HepG2 (cell line): ENCODE results near the gene ABHD6. TPM values are rescaled to one million over a fixed set of nuclear protein-coding genes. Genes with fewer than 3 reads are reported as not detected.

Experiments
- CENPT ChIP-seq: sonication (generic); formaldehyde crosslinking; IDR thresholded peaks from 2 replicates; pipeline ENCODE4 v1.8.0; 2022; ENCODE audit warnings: low read depth, mild to moderate bottlenecking, moderate library complexity, missing genetic modification reagents
- CERS6 ChIP-seq: sonication (generic); formaldehyde crosslinking; IDR thresholded peaks from 2 replicates; pipeline ENCODE4 v1.5.0; 2020; ENCODE audit warnings: missing genetic modification reagents
- DMTF1 ChIP-seq: sonication (generic); formaldehyde crosslinking; IDR thresholded peaks from 2 replicates; pipeline ENCODE4 v1.4.0; 2020; ENCODE audit warnings: mild to moderate bottlenecking, missing genetic modification reagents
- ELF4 ChIP-seq: sonication (generic); formaldehyde crosslinking; IDR thresholded peaks from 2 replicates; pipeline ENCODE4 v1.5.0; 2020; ENCODE audit warnings: missing genetic modification reagents, mild to moderate bottlenecking, moderate library complexity, borderline replicate concordance
- FOXM1 ChIP-seq: sonication (generic); formaldehyde crosslinking; IDR thresholded peaks from 2 replicates; pipeline ENCODE4 v1.5.0; 2020; ENCODE audit warnings: missing genetic modification reagents
- HHEX ChIP-seq: IDR thresholded peaks from 2 replicates; pipeline ENCODE4 v1.6.1; 2016; ENCODE audit warnings: control low read depth
- NPAS2 ChIP-seq: sonication (generic); formaldehyde crosslinking; IDR thresholded peaks from 2 replicates; pipeline ENCODE4 v1.8.0; 2022; ENCODE audit warnings: mild to moderate bottlenecking, missing genetic modification reagents, borderline replicate concordance
- PHF20 ChIP-seq: sonication (generic); formaldehyde crosslinking; IDR thresholded peaks from 2 replicates; pipeline ENCODE4 v1.5.0; 2020; ENCODE audit warnings: mild to moderate bottlenecking, missing genetic modification reagents
- RARA ChIP-seq: IDR thresholded peaks from 2 replicates; pipeline ENCODE4 v1.6.1; 2016; ENCODE audit warnings: missing genetic modification reagents, missing compliant biosample characterization
- SIN3A ChIP-seq: IDR thresholded peaks from 2 replicates; pipeline ENCODE4 v1.6.1; 2011; ENCODE audit warnings: low read depth, mild to moderate bottlenecking, control low read depth, low read length, borderline replicate concordance
- ZFAT ChIP-seq: sonication (generic); formaldehyde crosslinking; conservative IDR thresholded peaks from 2 replicates; pipeline ENCODE4 v1.8.1; 2023; ENCODE audit warnings: missing genetic modification reagents, inconsistent platforms
- ZNF17 ChIP-seq: sonication (generic); formaldehyde crosslinking; IDR thresholded peaks from 2 replicates; pipeline ENCODE4 v1.5.0; 2020; ENCODE audit warnings: mild to moderate bottlenecking, missing genetic modification reagents
- ZNF225 ChIP-seq: sonication (generic); formaldehyde crosslinking; IDR thresholded peaks from 2 replicates; pipeline ENCODE4 v1.4.0; 2020; ENCODE audit warnings: mild to moderate bottlenecking, missing genetic modification reagents
- ZNF432 ChIP-seq: sonication (generic); formaldehyde crosslinking; IDR thresholded peaks from 2 replicates; pipeline ENCODE4 v1.5.0; 2020; ENCODE audit warnings: missing genetic modification reagents, mild to moderate bottlenecking, borderline replicate concordance
- ZNF550 ChIP-seq: sonication (generic); formaldehyde crosslinking; IDR thresholded peaks from 2 replicates; pipeline ENCODE4 v1.4.0; 2020; ENCODE audit warnings: mild to moderate bottlenecking, missing genetic modification reagents, borderline replicate concordance
- ZNF883 ChIP-seq: sonication (generic); formaldehyde crosslinking; IDR thresholded peaks from 2 replicates; pipeline ENCODE4 v1.5.1; 2020; ENCODE audit warnings: mild to moderate bottlenecking, missing genetic modification reagents; ENCODE audit errors: not compliant biosample characterization
- polyA plus RNA-seq, 8 experiments: library from polyadenylated mRNA; depleted of rRNA in 3 of 8; stranded (reverse) in 7 of 8; unstranded in 1 of 8; fragments of >200 nt; fragmentation: Illumina TruSeq in 4 of 8; extraction: Trizol in 4 of 8; gene quantifications; 2 replicates each; pipeline versions ENCODE4 v1.2.1 to v1.2.3, GENCODE V29; 2011 to 2016; ENCODE audit warnings: low read depth in 4 of 8, missing spikeins in 1 of 8, mixed read lengths in 1 of 8; ENCODE audit not compliant: insufficient read depth in 1 of 8
- total RNA-seq, 5 experiments: library from RNA; depleted of rRNA; stranded (reverse); fragments of >200 nt; fragmentation: Illumina TruSeq; extraction: Trizol; gene quantifications; 2 replicates each; pipeline ENCODE4 v1.2.3, GENCODE V29; 2016; ENCODE audit warnings: low read depth in 1 of 5
- TF ChIP-seq, protein P1 (sequence below): IDR thresholded peaks from 2 replicates; pipeline ENCODE4 v1.6.1; 2016; ENCODE audit warnings: low read depth, missing genetic modification reagents, missing compliant biosample characterization
- TF ChIP-seq, protein P2 (sequence below): sonication (generic); formaldehyde crosslinking; IDR thresholded peaks from 2 replicates; pipeline ENCODE4 v1.4.0; 2020; ENCODE audit warnings: mild to moderate bottlenecking, missing genetic modification reagents, borderline replicate concordance

ABHD6 gene
- total and polyA plus RNA-seq, 2 of the 13 experiments (the other 11 are each of a cell fraction or from before 2014, with no cell fraction given) = 9.0 to 17.2 TPM

GRCh38 chr3:58305882-58306711 lies 68.5 kb downstream of the ABHD6 start, which contains the start of the genes HTD2 and RPP14 (continued):
- TF ChIP-seq DMTF1 (CRISPR knock-in tag) (no peak), RARA (peak; percentile 47), PHF20 (peak; percentile 87), NPAS2 (CRISPR knock-in tag) (no peak), CENPT (CRISPR knock-in tag) (peak; percentile 26; the same call in 1 of the 2 replicates), ZNF225 (CRISPR knock-in tag) (peak; percentile 88; the same call in 1 of the 2 replicates), FOXM1 (CRISPR knock-in tag) (0 out of 2 replicates have a peak, but pooled peaks have one; percentile 56), HHEX (no peak), ZNF550 (no peak), ELF4 (CRISPR knock-in tag) (no peak), ZFAT (CRISPR knock-in tag) (no peak), ZNF883 (CRISPR knock-in tag) (peak; percentile 57), SIN3A (peak; percentile 53; the same call in 1 of the 2 replicates), CERS6 (CRISPR knock-in tag) (no peak), ZNF17 (no peak), ZNF432 (CRISPR knock-in tag) (no peak)
- TF ChIP-seq, protein P1, sequence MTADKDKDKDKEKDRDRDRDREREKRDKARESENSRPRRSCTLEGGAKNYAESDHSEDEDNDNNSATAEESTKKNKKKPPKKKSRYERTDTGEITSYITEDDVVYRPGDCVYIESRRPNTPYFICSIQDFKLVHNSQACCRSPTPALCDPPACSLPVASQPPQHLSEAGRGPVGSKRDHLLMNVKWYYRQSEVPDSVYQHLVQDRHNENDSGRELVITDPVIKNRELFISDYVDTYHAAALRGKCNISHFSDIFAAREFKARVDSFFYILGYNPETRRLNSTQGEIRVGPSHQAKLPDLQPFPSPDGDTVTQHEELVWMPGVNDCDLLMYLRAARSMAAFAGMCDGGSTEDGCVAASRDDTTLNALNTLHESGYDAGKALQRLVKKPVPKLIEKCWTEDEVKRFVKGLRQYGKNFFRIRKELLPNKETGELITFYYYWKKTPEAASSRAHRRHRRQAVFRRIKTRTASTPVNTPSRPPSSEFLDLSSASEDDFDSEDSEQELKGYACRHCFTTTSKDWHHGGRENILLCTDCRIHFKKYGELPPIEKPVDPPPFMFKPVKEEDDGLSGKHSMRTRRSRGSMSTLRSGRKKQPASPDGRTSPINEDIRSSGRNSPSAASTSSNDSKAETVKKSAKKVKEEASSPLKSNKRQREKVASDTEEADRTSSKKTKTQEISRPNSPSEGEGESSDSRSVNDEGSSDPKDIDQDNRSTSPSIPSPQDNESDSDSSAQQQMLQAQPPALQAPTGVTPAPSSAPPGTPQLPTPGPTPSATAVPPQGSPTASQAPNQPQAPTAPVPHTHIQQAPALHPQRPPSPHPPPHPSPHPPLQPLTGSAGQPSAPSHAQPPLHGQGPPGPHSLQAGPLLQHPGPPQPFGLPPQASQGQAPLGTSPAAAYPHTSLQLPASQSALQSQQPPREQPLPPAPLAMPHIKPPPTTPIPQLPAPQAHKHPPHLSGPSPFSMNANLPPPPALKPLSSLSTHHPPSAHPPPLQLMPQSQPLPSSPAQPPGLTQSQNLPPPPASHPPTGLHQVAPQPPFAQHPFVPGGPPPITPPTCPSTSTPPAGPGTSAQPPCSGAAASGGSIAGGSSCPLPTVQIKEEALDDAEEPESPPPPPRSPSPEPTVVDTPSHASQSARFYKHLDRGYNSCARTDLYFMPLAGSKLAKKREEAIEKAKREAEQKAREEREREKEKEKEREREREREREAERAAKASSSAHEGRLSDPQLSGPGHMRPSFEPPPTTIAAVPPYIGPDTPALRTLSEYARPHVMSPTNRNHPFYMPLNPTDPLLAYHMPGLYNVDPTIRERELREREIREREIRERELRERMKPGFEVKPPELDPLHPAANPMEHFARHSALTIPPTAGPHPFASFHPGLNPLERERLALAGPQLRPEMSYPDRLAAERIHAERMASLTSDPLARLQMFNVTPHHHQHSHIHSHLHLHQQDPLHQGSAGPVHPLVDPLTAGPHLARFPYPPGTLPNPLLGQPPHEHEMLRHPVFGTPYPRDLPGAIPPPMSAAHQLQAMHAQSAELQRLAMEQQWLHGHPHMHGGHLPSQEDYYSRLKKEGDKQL = peak; percentile 45; the same call in 1 of the 2 replicates
- TF ChIP-seq, protein P2, sequence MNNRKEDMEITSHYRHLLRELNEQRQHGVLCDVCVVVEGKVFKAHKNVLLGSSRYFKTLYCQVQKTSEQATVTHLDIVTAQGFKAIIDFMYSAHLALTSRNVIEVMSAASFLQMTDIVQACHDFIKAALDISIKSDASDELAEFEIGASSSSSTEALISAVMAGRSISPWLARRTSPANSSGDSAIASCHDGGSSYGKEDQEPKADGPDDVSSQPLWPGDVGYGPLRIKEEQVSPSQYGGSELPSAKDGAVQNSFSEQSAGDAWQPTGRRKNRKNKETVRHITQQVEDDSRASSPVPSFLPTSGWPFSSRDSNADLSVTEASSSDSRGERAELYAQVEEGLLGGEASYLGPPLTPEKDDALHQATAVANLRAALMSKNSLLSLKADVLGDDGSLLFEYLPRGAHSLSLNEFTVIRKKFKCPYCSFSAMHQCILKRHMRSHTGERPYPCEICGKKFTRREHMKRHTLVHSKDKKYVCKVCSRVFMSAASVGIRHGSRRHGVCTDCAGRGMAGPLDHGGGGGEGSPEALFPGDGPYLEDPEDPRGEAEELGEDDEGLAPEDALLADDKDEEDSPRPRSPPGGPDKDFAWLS (CRISPR knock-in tag) = no peak
